Measurements from ENCODE around the gene SLC7A4. TPM values are rescaled to one million over a fixed set of nuclear protein-coding genes. Genes with fewer than 3 reads are reported as not detected.

Gene SLC7A4
- total RNA-seq, 1 experiment from 2014 or later: not detected

GRCh38 chr22:21030032-21030431 lies 2.3 kb downstream of the SLC7A4 start:
- Histone ChIP-seq H3K4me2 (ENCODE audit: low read length) (no peak overlapping the region), H3K27me3 (ENCODE audit: insufficient read depth, low read length) (no peaks in the 10 kb centered on the region), H3K36me3 (ENCODE audit: control insufficient read depth in 1 of 2, insufficient read depth in 2 of 2, low read length in 2 of 2) (no peaks in the 10 kb centered on the region), H4K20me1 (ENCODE audit: insufficient read depth) (no peaks in the 10 kb centered on the region), H3K4me3 (replicated peaks in 1 of 2; ENCODE audit: low read depth in 1 of 2, low read length in 2 of 2) (no peak overlapping the region), H3K27ac (ENCODE audit: low read depth, low read length) (no peak overlapping the region), H3K9ac (ENCODE audit: low read length) (no peak overlapping the region), H3K9me2 (ENCODE audit: insufficient read depth) (no peaks in the 10 kb centered on the region), H3K4me1 (ENCODE audit: control insufficient read depth in 1 of 2, insufficient read depth in 2 of 2, low read length in 2 of 2) (no peaks in the 10 kb centered on the region), H3K79me2 (ENCODE audit: insufficient read depth, low read length) (no peaks in the 10 kb centered on the region), H2AFZ (ENCODE audit: low read depth, low read length, poor library complexity, severe bottlenecking) (no peak overlapping the region), H3K9me3 (ENCODE audit: control insufficient read depth in 1 of 2, insufficient read depth in 1 of 2, low read depth in 1 of 2, low read length in 2 of 2) (no peaks in the 10 kb centered on the region)
- POLR2A ChIA-PET: no interaction called here
- BruUV-seq (replicated peaks): no TSS peak
- no peak for ATAC-seq
- TF ChIP-seq EZH2 (IDR thresholded peaks at IDR 0.05): no peak
- no peak for TF ChIP-seq FOSL1 (IDR thresholded peaks at IDR 0.05; ENCODE audit: low read depth)
- TF ChIP-seq, protein P1, sequence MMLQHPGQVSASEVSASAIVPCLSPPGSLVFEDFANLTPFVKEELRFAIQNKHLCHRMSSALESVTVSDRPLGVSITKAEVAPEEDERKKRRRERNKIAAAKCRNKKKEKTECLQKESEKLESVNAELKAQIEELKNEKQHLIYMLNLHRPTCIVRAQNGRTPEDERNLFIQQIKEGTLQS (IDR thresholded peaks at IDR 0.05): no peak
- TF ChIP-seq ZBTB33 (IDR thresholded peaks at IDR 0.05; ENCODE audit: extremely low read depth, insufficient replicate concordance, low read length): no peak
- TF ChIP-seq YY1 (IDR thresholded peaks at IDR 0.05; ENCODE audit: extremely low read depth, insufficient replicate concordance, low read depth, low read length): no peak
- TF ChIP-seq MAX (IDR thresholded peaks at IDR 0.05): no peak
- no peak for TF ChIP-seq SP1 (IDR thresholded peaks at IDR 0.05; ENCODE audit: low read depth)
- TF ChIP-seq POLR2AphosphoS5 (IDR thresholded peaks at IDR 0.05; ENCODE audit: low read depth, low read length): no peak
- no peak for TF ChIP-seq CBX3 (IDR thresholded peaks at IDR 0.05; ENCODE audit: low read depth)
- no peak for TF ChIP-seq EGR1 (IDR thresholded peaks at IDR 0.05; ENCODE audit: low read depth)
- RAD21 ChIA-PET (ENCODE audit: low non-redundant PET in 1 of 2, low total read pairs in 2 of 2, uncharacterized antibody in 2 of 2, unreplicated experiment in 2 of 2): no interaction called here
- CTCF ChIA-PET: no interaction called here
- DNase-seq (ENCODE audit: low read depth, low spot score): no peak
- intact Hi-C loops (cut with micrococcal nuclease): no loop called here
